ENCODE results near the gene NXPH3.

Gene NXPH3

GRCh38 chr17:49595328-49595727 is 19.7 kb downstream of the NXPH3 start:
- no peak for DNase-seq

GRCh38 chr17:49595980-49596379 is 20.3 kb downstream of the NXPH3 start:
- DNase-seq, result no peak

GRCh38 chr17:49596613-49597244 is 21.1 kb downstream of the NXPH3 start:
- DNase-seq, result no peak

- DNase-seq, result no peak
These were observed 21.8 kb downstream of the NXPH3 start for GRCh38 chr17:49597436-49597835.

GRCh38 chr17:49597928-49598655 is 22.4 kb downstream of the NXPH3 start:
- DNase-seq, result no peak

GRCh38 chr17:49598918-49599317 is 23.2 kb downstream of the NXPH3 start:
- no peak for DNase-seq

GRCh38 chr17:49600949-49601348 is 25.3 kb downstream of the NXPH3 start:
- no peak for DNase-seq

GRCh38 chr17:49602783-49603182 is 27.1 kb downstream of the NXPH3 start:
- DNase-seq, result no peak

- DNase-seq, result no peak
These were observed 27.6 kb downstream of the NXPH3 start for GRCh38 chr17:49603238-49603637.

- DNase-seq, result no peak
These were observed 28.0 kb downstream of the NXPH3 start for GRCh38 chr17:49603720-49604119.

GRCh38 chr17:49604314-49604869 is 28.7 kb downstream of the NXPH3 start:
- no peak for DNase-seq

- no peak for DNase-seq
These were observed 35.4 kb downstream of the NXPH3 start for GRCh38 chr17:49610883-49611584.

GRCh38 chr17:49612726-49613125 is 37.1 kb downstream of the NXPH3 start:
- DNase-seq, result no peak

- DNase-seq, result no peak
These were observed 37.6 kb downstream of the NXPH3 start for GRCh38 chr17:49613182-49613800.

- no peak for DNase-seq
These were observed 40.4 kb downstream of the NXPH3 start for GRCh38 chr17:49616086-49616485.

GRCh38 chr17:49616601-49617131 is 41.0 kb downstream of the NXPH3 start:
- DNase-seq, result no peak

- DNase-seq, result no peak
These were observed 42.4 kb downstream of the NXPH3 start for GRCh38 chr17:49618028-49618611.

- DNase-seq, result no peak
These were observed 45.7 kb downstream of the NXPH3 start for GRCh38 chr17:49621420-49621819.

GRCh38 chr17:49621946-49622529 is 46.4 kb downstream of the NXPH3 start:
- no peak for DNase-seq

- DNase-seq, result no peak
These were observed 49.2 kb downstream of the NXPH3 start for GRCh38 chr17:49624896-49625295.

GRCh38 chr17:49629447-49629846 is 53.8 kb downstream of the NXPH3 start:
- no peak for DNase-seq

Measured in KG1 (cell line).